Mesendoderm (in vitro differentiated cells): Measurements from ENCODE around the gene ZCCHC14.
"Not testable (repeated sequence)": the region's sequence is repeated elsewhere in the genome, so short reads cannot be mapped to it uniquely, and the experiment has no call there.

Experiments
- DNase-seq: peaks from one replicate; pipeline ENCODE4 v3.0.0; 2013
- H2AK5ac ChIP-seq: 2 replicates; pipeline ENCODE4 v1.6.1; 2013; ENCODE audit warnings: low read length, inconsistent platforms
- H2BK120ac ChIP-seq: 2 replicates; pipeline ENCODE4 v1.6.1; 2013; ENCODE audit warnings: low read depth, mild to moderate bottlenecking, low read length, moderate library complexity, mixed read lengths
- H2BK15ac ChIP-seq: replicated peaks from 2 replicates; pipeline ENCODE4 v1.6.1; 2013; ENCODE audit warnings: low read depth, mild to moderate bottlenecking, moderate library complexity
- H2BK5ac ChIP-seq: 2 replicates; pipeline ENCODE4 v1.6.1; 2013; ENCODE audit warnings: low read length, inconsistent platforms
- H3K18ac ChIP-seq: 2 replicates; pipeline ENCODE4 v1.6.1; 2013; ENCODE audit warnings: mild to moderate bottlenecking, low read length, mixed read lengths
- H3K23ac ChIP-seq: one replicate; pipeline ENCODE4 v1.6.1; 2013; ENCODE audit warnings: low read length
- H3K27ac ChIP-seq: 2 replicates; pipeline ENCODE4 v1.5.1; 2013; ENCODE audit warnings: low read depth, mild to moderate bottlenecking, inconsistent platforms, low read length, moderate library complexity
- H3K27me3 ChIP-seq: 2 replicates; pipeline ENCODE4 v1.6.1; 2013; ENCODE audit warnings: low read length, control low read depth, mild to moderate bottlenecking, inconsistent platforms; ENCODE audit not compliant: insufficient read depth, poor library complexity
- H3K36me3 ChIP-seq: 2 replicates; pipeline ENCODE4 v1.6.1; 2013; ENCODE audit warnings: low read length, inconsistent platforms; ENCODE audit not compliant: control insufficient read depth, insufficient read depth
- H3K4ac ChIP-seq: one replicate; pipeline ENCODE4 v1.6.1; 2013; ENCODE audit warnings: low read depth, mild to moderate bottlenecking, low read length, moderate library complexity
- H3K4me1 ChIP-seq: 2 replicates; pipeline ENCODE4 v1.6.1; 2013; ENCODE audit warnings: low read depth, low read length, inconsistent platforms; ENCODE audit not compliant: control insufficient read depth
- H3K4me2 ChIP-seq: 2 replicates; pipeline ENCODE4 v1.6.1; 2013; ENCODE audit warnings: low read length
- H3K4me3 ChIP-seq: 2 replicates; pipeline ENCODE4 v1.5.1; 2013; ENCODE audit warnings: mild to moderate bottlenecking, low read length
- H3K56ac ChIP-seq: one replicate; pipeline ENCODE4 v1.6.1; 2013; ENCODE audit warnings: low read length
- H3K79me1 ChIP-seq: 2 replicates; pipeline ENCODE4 v1.6.1; 2013; ENCODE audit warnings: low read length, inconsistent platforms
- H3K79me2 ChIP-seq: 2 replicates; pipeline ENCODE4 v1.6.1; 2013; ENCODE audit warnings: mild to moderate bottlenecking, low read length; ENCODE audit not compliant: control insufficient read depth, insufficient read depth
- H3K9ac ChIP-seq: 2 replicates; pipeline ENCODE4 v1.6.1; 2013; ENCODE audit warnings: low read length, inconsistent platforms
- H4K5ac ChIP-seq: one replicate; pipeline ENCODE4 v1.6.1; 2013; ENCODE audit warnings: low read length
- H4K8ac ChIP-seq: one replicate; pipeline ENCODE4 v1.6.1; 2013; ENCODE audit warnings: low read depth, mild to moderate bottlenecking, control low read depth, low read length, moderate library complexity
- WGBS: extraction: QIAGEN DNeasy Blood & Tissue Kit; methylation state at CpG from one replicate; pipeline ENCODE4 v1.1.7; 2013; ENCODE audit warnings: low lambda C conversion rate, missing lambda C conversion rate; ENCODE audit not compliant: insufficient coverage; ENCODE audit errors: extremely low coverage; 5-methylcytosine and 5-hydroxymethylcytosine counted together

Gene ZCCHC14

DNA sequence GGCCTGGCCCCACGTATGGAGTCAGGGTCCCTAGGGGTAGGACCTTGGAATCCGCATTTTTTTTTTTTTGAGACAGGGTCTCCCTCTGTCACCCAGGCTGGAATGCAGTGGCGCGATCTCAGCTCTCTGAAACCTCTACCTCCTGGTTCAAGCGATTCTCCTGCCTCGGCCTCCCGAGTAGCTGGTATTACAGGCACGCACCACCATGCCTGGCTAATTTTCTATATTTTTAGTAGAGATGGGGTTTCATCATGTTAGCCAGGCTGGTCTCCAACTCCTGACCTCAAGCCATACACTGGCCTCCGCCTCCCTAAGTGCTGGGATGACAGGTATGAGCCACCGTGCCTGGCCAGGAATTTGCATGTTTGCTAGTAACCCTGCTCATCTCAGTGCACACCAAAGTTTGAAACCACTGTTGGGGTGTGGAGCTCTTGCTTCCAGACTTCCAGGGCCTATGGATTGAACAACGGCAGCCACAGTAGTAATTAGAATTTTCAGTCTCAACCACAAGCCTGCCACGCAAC lies 5.0 kb upstream of the ZCCHC14 start:
- WGBS: no CpG with 5 or more reads among the region's 12 CpGs
- not testable (repeated sequence) for H3K79me2 ChIP-seq, H3K18ac ChIP-seq, H3K79me1 ChIP-seq, DNase-seq, H2AK5ac ChIP-seq, H2BK120ac ChIP-seq, H4K5ac ChIP-seq, H3K4me3 ChIP-seq, H3K4ac ChIP-seq, H3K36me3 ChIP-seq, H3K27me3 ChIP-seq, H3K23ac ChIP-seq, H3K56ac ChIP-seq, H3K4me1 ChIP-seq, H2BK15ac ChIP-seq, H3K4me2 ChIP-seq, H2BK5ac ChIP-seq, H3K27ac ChIP-seq, H4K8ac ChIP-seq, H3K9ac ChIP-seq

GRCh38 chr16:87497023-87497766 lies 4.4 kb upstream of the ZCCHC14 start:
- H4K8ac ChIP-seq, H3K18ac ChIP-seq, H3K4me2 ChIP-seq, H4K5ac ChIP-seq, H3K36me3 ChIP-seq, H3K9ac ChIP-seq, H2BK5ac ChIP-seq, H3K4me3 ChIP-seq, H2BK15ac ChIP-seq, H3K4me1 ChIP-seq, H3K56ac ChIP-seq, H3K23ac ChIP-seq, H3K27me3 ChIP-seq, H3K4ac ChIP-seq, H3K79me2 ChIP-seq, DNase-seq, H3K27ac ChIP-seq, H3K79me1 ChIP-seq, H2BK120ac ChIP-seq, H2AK5ac ChIP-seq: not testable (repeated sequence)
- no CpG with 5 or more reads among the region's 18 CpGs for WGBS

DNA sequence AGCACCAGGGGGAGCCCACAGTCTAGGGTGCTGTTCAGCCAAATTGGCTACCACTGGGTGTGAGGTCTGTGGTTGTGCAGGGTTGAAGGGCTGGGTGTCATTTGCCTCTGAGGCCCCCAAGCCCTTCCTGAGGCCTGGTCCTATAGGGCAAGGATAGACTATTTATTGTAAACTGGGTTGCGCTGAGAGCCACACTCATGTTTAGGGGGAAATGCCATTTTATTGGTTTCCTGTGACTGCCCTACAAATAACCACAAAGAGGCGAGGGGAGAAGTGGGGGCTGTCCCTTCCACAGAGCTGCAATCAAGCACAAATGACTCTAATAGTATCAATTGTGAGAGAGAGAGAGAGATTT lies 3.6 kb upstream of the ZCCHC14 start:
- H2AK5ac ChIP-seq: no peak overlapping the region
- no peak overlapping the region for H2BK5ac ChIP-seq
- no peak overlapping the region for H2BK15ac ChIP-seq
- H3K9ac ChIP-seq: no peak overlapping the region
- no CpG with 5 or more reads among the region's 2 CpGs for WGBS
- H3K56ac ChIP-seq: no peak overlapping the region
- H3K18ac ChIP-seq: no peak overlapping the region
- no peaks in the 10 kb centered on the region for H3K79me1 ChIP-seq
- H3K27ac ChIP-seq: no peak overlapping the region
- no peak overlapping the region for H3K4ac ChIP-seq
- H3K4me3 ChIP-seq: no peak overlapping the region
- H3K27me3 ChIP-seq: no peaks in the 10 kb centered on the region
- peaks cover 2% of the 10 kb centered on the region for H3K79me2 ChIP-seq
- H3K4me1 ChIP-seq: no peaks in the 10 kb centered on the region
- no peaks in the 10 kb centered on the region for H3K36me3 ChIP-seq
- no peak for DNase-seq
- H3K4me2 ChIP-seq: no peak overlapping the region
- H4K8ac ChIP-seq: no peak overlapping the region
- no peak overlapping the region for H2BK120ac ChIP-seq
- no peak overlapping the region for H3K23ac ChIP-seq
- no peak overlapping the region for H4K5ac ChIP-seq

DNA sequence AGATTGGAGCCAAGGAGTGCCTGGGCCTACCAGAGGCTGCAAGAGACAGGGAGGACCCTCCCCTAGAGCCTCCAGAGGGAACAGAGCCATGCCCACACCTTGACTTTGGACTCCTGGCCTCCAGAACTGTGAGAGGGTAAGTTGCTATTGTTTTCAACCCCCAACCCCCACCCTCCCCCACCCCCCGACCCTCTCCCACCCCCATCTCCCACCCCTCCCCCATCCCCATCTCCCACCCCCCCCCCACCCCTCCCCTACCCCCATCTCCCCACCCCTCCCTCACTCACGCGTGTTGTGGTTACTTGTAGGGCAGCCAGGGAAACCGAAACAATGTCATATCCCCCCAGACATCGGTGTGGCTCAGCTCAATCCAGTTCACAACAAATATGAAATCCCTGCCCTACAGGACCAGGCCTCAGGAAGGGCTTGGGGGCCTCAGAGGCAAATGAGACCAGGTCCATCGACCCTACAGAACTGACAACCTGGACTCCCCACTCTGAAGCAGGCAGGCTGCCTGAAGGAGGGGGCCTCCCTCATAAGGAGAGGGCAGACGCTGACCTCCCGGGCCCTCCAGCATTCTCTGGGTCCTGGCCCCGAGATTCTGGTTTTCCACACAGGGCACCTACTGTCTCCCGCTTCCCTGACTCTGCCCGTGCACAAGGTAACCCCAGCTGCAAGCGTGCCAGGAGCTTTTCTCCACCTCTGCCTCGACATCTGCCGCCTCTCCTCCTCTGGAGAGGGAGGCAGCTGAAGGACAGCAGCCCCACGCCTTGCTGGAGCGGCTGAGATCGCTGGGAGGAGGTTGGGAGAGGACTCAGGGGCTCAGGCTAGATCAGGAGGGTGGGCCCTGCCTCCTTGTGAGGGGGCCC lies 3.0 kb upstream of the ZCCHC14 start:
- H3K4ac ChIP-seq: no peak overlapping the region
- WGBS: no CpG with 5 or more reads among the region's 17 CpGs

GRCh38 chr16:87493608-87494280 lies 920 bp upstream of the ZCCHC14 start:
- H4K8ac ChIP-seq: no peak overlapping the region
- peak overlapping the region; percentile 2 for H3K56ac ChIP-seq
- no peak overlapping the region for H2AK5ac ChIP-seq
- H3K18ac ChIP-seq: no peak overlapping the region
- H3K4me2 ChIP-seq: no peak overlapping the region
- H3K4me3 ChIP-seq: no peak overlapping the region
- H3K79me1 ChIP-seq: no peaks in the 10 kb centered on the region
- no peak overlapping the region for H2BK120ac ChIP-seq
- no peaks in the 10 kb centered on the region for H3K36me3 ChIP-seq
- no peak overlapping the region for H3K4ac ChIP-seq
- no peaks in the 10 kb centered on the region for H3K4me1 ChIP-seq
- no peak overlapping the region for H3K23ac ChIP-seq
- WGBS: no CpG with 5 or more reads among the region's 23 CpGs
- no peak overlapping the region for H4K5ac ChIP-seq
- H3K79me2 ChIP-seq: peaks cover 17% of the 10 kb centered on the region
- no peaks in the 10 kb centered on the region for H3K27me3 ChIP-seq
- no peak overlapping the region for H2BK15ac ChIP-seq
- H3K27ac ChIP-seq: no peak overlapping the region
- H2BK5ac ChIP-seq: no peak overlapping the region
- no peak for DNase-seq
- no peak overlapping the region for H3K9ac ChIP-seq

More for the DNA sequence above, 3.0 kb upstream of the ZCCHC14 start:
- DNase-seq: no peak
- Histone ChIP-seq H3K56ac (no peak overlapping the region), H2AK5ac (no peak overlapping the region), H4K5ac (no peak overlapping the region), H3K18ac (no peak overlapping the region), H3K27me3 (no peaks in the 10 kb centered on the region), H3K79me2 (peaks cover 6% of the 10 kb centered on the region), H3K79me1 (no peaks in the 10 kb centered on the region), H3K4me2 (no peak overlapping the region), H2BK15ac (no peak overlapping the region), H4K8ac (no peak overlapping the region), H2BK5ac (no peak overlapping the region), H2BK120ac (no peak overlapping the region), H3K4me3 (no peak overlapping the region), H3K36me3 (no peaks in the 10 kb centered on the region), H3K9ac (no peak overlapping the region), H3K23ac (no peak overlapping the region), H3K27ac (no peak overlapping the region), H3K4me1 (no peaks in the 10 kb centered on the region)
